ENCODE measurements around the gene MTTP. TPM values are rescaled to one million over a fixed set of nuclear protein-coding genes. Genes with fewer than 3 reads are reported as not detected.

The MTTP gene
- total and polyA plus RNA-seq, 2 experiments from 2014 or later, result 0.08 to 0.14 TPM

- TF ChIP-seq REST (IDR thresholded peaks at IDR 0.05; ENCODE audit: unreplicated experiment) (no peak), ETS1 (IDR thresholded peaks at IDR 0.05) (no peak), STAT1 (IDR thresholded peaks at IDR 0.05; ENCODE audit: unreplicated experiment) (no peak), EZH2 (IDR thresholded peaks at IDR 0.05; ENCODE audit: low read depth, unreplicated experiment) (no peak), CREB1 (CRISPR knock-in tag; IDR thresholded peaks at IDR 0.05; ENCODE audit: low read depth) (no peak), POLR2AphosphoS5 (IDR thresholded peaks at IDR 0.05; ENCODE audit: low read depth) (no peak), NANOG (IDR thresholded peaks at IDR 0.05; ENCODE audit: borderline replicate concordance) (no peak)
These were observed 33.8 kb downstream of the MTTP start (continued) for GRCh38 chr4:99608417-99608816.

- Histone ChIP-seq H3F3A (replicated peaks; ENCODE audit: low read depth) (no peaks in the 10 kb centered on the region), H3K9me2 (ENCODE audit: insufficient read depth) (0 out of 2 replicates have a peak, but pooled peaks cover 4% of the 10 kb centered on the region), H3K27me3 (ENCODE audit: insufficient read depth) (no peaks in the 10 kb centered on the region), H3K4me2 (no peak overlapping the region), H3K36me3 (ENCODE audit: insufficient read depth) (no peaks in the 10 kb centered on the region), H3K79me2 (replicated peaks; ENCODE audit: insufficient read depth) (no peaks in the 10 kb centered on the region), H3K4me1 (ENCODE audit: insufficient read depth) (no peaks in the 10 kb centered on the region), H3K4me3 (no peak overlapping the region), H2AFZ (no peak overlapping the region), H4K20me1 (replicated peaks; ENCODE audit: insufficient read depth) (no peaks in the 10 kb centered on the region), H3K27ac (ENCODE audit: low read depth) (no peak overlapping the region)
- H3K4me1 Mint-ChIP-seq, result peaks cover 5% of the 10 kb centered on the region; the same call in 2 of the 3 replicates
- TF ChIP-seq ZNF331 (CRISPR knock-in tag; IDR thresholded peaks at IDR 0.05; ENCODE audit: low read depth) (no peak), CREB1 (CRISPR knock-in tag; IDR thresholded peaks at IDR 0.05; ENCODE audit: low read depth) (no peak), EZH2 (IDR thresholded peaks at IDR 0.05; ENCODE audit: low read depth, unreplicated experiment) (no peak), POLR2AphosphoS5 (IDR thresholded peaks at IDR 0.05; ENCODE audit: low read depth) (no peak), EZH2phosphoT487 (IDR thresholded peaks at IDR 0.05; ENCODE audit: unreplicated experiment) (no peak), ZNF462 (CRISPR knock-in tag; IDR thresholded peaks at IDR 0.05) (no peak)
- H3K27ac Mint-ChIP-seq, result no peak overlapping the region
- ATAC-seq, result no peak
- no peaks in the 10 kb centered on the region for H3K36me3 Mint-ChIP-seq (ENCODE audit: low read depth)
- no peak for DNase-seq (ENCODE audit: low spot score)
- H3K4me3 Mint-ChIP-seq, result no peak overlapping the region
- no peaks in the 10 kb centered on the region for H3K9me3 Mint-ChIP-seq
- H3K27me3 Mint-ChIP-seq (ENCODE audit: insufficient read depth, low read depth, poor library complexity), result no peaks in the 10 kb centered on the region
These were observed 36.1 kb downstream of the MTTP start for GRCh38 chr4:99610605-99611175.
